SK-MEL-5 (cell line): ENCODE results near the gene RPS6KB1. TPM values are rescaled to one million over a fixed set of nuclear protein-coding genes. Genes with fewer than 3 reads are reported as not detected.
"Not testable (repeated sequence)": the region's sequence is repeated elsewhere in the genome, so short reads cannot be mapped to it uniquely, and the experiment has no call there.

Experiments used
- DNase-seq: peaks from one replicate; pipeline ENCODE4 v3.0.0-alpha.2; 2016; ENCODE audit warnings: low read depth, low spot score
- in situ Hi-C: cut with HindIII; loops from 2 replicates; pipeline ENCODE4 v1.10.0; 2016; ENCODE audit warnings: low sequenced_read_pairs, high pct_unique_total_duplicates, low pct_unique_long_range_greater_than_20kb
- small RNA-seq, 2 experiments: library from RNA; depleted of rRNA; stranded (forward); fragments of <200 nt; gene quantifications; one replicate each; pipeline ENCODE3, GENCODE V24; 2014
- total RNA-seq: library from RNA; depleted of rRNA; stranded (reverse); fragments of >200 nt; shearing (Covaris generic); gene quantifications from 2 replicates; pipeline ENCODE4 v1.2.3, GENCODE V29; 2014; rRNA removed

Gene RPS6KB1
- total RNA-seq, 1 experiment from 2014 or later = 29.6 TPM

- DNase-seq = no peak
Observed at GRCh38 chr17:59972778-59973177, 79.9 kb downstream of the RPS6KB1 start.

GRCh38 chr17:59973483-59973882 is 80.6 kb downstream of the RPS6KB1 start:
- in situ Hi-C loops, DNase-seq: not testable (repeated sequence)

More at GRCh38 chr17:59972778-59973177, 79.9 kb downstream of the RPS6KB1 start:
- in situ Hi-C loops = no loop called here

GRCh38 chr17:59975166-59975565 is 82.2 kb downstream of the RPS6KB1 start:
- DNase-seq, in situ Hi-C loops: not testable (repeated sequence)

- in situ Hi-C loops, DNase-seq: not testable (repeated sequence)
Observed at GRCh38 chr17:59996608-59997007, 103.7 kb downstream of the RPS6KB1 start.

Small RNA genes lying within 50 kb of the gene (small RNA-seq; reads per million reads assigned to genes)
- gene RNU6-450P (0 reads per million in 2 experiments), gene RPS29P21 (0 reads per million in 2 experiments)

Other genes starting within 250 kb of the RPS6KB1 start
- 104 and 125 TPM in 2 replicates for gene PTRH2, start 185.7 kb upstream of the RPS6KB1 start, total RNA-seq
- gene VMP1, start 185.5 kb upstream of the RPS6KB1 start, total RNA-seq = 505 and 568 TPM in 2 replicates
- gene TUBD1, start 178 bp upstream of the RPS6KB1 start, total RNA-seq = 7.3 and 7.4 TPM in 2 replicates
- gene RNFT1, start 71.6 kb downstream of the RPS6KB1 start, total RNA-seq = 70.4 and 81.9 TPM in 2 replicates
- 27.1 and 28.1 TPM in 2 replicates for gene HEATR6, start 185.8 kb downstream of the RPS6KB1 start, total RNA-seq